Kidney epithelial cell (primary cell): Measurements from ENCODE around the gene INPP5J. TPM values are rescaled to one million over a fixed set of nuclear protein-coding genes. Genes with fewer than 3 reads are reported as not detected.

Experiments used
- DNase-seq: peaks from one replicate; pipeline ENCODE4 v3.0.0-alpha.2; 2010; ENCODE audit warnings: low read depth
- H3K27me3 ChIP-seq: 2 replicates; pipeline ENCODE4 v1.6.0; 2011; ENCODE audit warnings: low read length; ENCODE audit not compliant: control insufficient read depth, insufficient read depth
- H3K36me3 ChIP-seq: 2 replicates; pipeline ENCODE4 v1.5.1; 2011; ENCODE audit warnings: low read length; ENCODE audit not compliant: control insufficient read depth, insufficient read depth
- H3K4me3 ChIP-seq: 2 replicates; pipeline ENCODE4 v1.5.1; 2011; ENCODE audit warnings: low read depth, mild to moderate bottlenecking, control low read depth, low read length
- CTCF ChIP-seq: IDR thresholded peaks from 2 replicates; pipeline ENCODE4 v1.5.1; 2011; ENCODE audit warnings: mild to moderate bottlenecking, moderate library complexity, low read length, control low read depth, inconsistent platforms; ENCODE audit not compliant: insufficient read depth, poor library complexity, severe bottlenecking
- total RNA-seq: library from RNA; depleted of rRNA; stranded (reverse); fragments of >200 nt; gene quantifications from 2 replicates; pipeline ENCODE4 v1.2.3, GENCODE V29; 2015

INPP5J gene
- total RNA-seq, 1 donor from 2014 or later = 5.6 TPM

GRCh38 chr22:31126128-31126868 lies 3.5 kb downstream of the INPP5J start:
- Histone ChIP-seq H3K36me3 (no peaks in the 10 kb centered on the region), H3K27me3 (no peaks in the 10 kb centered on the region), H3K4me3 (no peak overlapping the region)
- no peak for TF ChIP-seq CTCF
- no peak for DNase-seq

- TF ChIP-seq CTCF = no peak
- DNase-seq = no peak
- H3K4me3 ChIP-seq = no peak overlapping the region
- no peaks in the 10 kb centered on the region for H3K27me3 ChIP-seq
- H3K36me3 ChIP-seq = no peaks in the 10 kb centered on the region
These were observed 4.1 kb downstream of the INPP5J start for GRCh38 chr22:31126869-31127175.

DNA sequence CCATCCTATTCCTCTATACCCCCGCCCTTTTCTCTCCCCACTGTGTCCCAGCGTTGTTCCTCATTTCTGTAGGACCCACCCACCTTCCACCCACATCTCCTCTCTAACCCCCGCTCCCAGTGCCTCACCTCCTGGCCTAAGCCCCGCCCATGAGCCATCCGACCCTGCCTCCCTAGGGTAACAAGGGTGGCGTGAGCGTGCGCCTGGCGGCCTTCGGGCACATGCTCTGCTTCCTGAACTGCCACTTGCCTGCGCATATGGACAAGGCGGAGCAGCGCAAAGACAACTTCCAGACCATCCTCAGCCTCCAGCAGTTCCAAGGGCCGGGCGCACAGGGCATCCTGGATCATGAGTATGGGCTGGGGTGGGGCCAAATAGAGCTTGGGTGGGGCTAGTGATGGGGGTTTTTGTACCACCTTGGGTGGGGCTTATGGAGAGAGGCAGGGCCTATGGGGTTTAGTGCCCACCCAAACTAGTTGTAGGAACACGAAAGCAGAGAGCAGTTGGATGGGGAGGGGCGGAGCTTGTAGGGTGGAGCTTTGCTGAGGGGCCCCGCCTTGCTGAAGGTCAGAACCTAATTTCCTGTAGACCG lies 4.5 kb downstream of the INPP5J start:
- no peak for DNase-seq
- H3K36me3 ChIP-seq = no peaks in the 10 kb centered on the region
- no peaks in the 10 kb centered on the region for H3K27me3 ChIP-seq
- no peak for TF ChIP-seq CTCF
- no peak overlapping the region for H3K4me3 ChIP-seq

GRCh38 chr22:31128156-31128555 lies 5.4 kb downstream of the INPP5J start:
- DNase-seq = no peak
- TF ChIP-seq CTCF = no peak
- Histone ChIP-seq H3K36me3 (no peaks in the 10 kb centered on the region), H3K27me3 (no peaks in the 10 kb centered on the region), H3K4me3 (no peak overlapping the region)

DNA sequence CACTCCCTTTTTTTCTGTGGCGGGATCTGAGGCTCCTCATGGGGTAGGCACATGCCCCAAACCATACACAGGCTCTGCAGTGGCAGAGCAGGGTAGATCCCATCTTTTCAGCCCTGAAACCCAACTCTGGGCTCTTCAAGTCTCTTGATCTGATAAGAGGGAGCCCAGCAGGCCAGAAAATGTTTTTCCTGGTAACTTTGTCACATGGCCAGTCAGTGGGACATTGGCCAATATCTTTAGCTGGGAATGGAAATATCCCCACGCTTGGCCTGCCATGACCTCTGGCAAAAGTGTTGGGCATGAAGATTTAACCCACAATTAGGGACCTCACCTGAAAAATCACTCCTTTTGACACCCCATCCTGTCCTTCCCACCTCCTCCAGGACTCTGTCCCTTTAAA lies 8.1 kb downstream of the INPP5J start:
- no peak for TF ChIP-seq CTCF
- DNase-seq = no peak
- H3K36me3 ChIP-seq = no peaks in the 10 kb centered on the region
- no peak overlapping the region for H3K4me3 ChIP-seq
- no peaks in the 10 kb centered on the region for H3K27me3 ChIP-seq

DNA sequence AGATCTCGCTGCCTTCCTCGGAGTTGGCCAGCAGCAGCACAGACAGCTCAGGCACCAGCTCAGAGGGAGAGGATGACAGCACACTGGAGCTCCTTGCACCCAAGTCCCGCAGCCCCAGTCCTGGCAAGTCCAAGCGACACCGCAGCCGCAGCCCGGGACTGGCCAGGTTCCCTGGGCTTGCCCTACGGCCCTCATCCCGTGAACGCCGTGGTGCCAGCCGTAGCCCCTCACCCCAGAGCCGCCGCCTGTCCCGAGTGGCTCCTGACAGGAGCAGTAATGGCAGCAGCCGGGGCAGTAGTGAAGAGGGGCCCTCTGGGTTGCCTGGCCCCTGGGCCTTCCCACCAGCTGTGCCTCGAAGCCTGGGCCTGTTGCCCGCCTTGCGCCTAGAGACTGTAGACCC lies 11.1 kb downstream of the INPP5J start:
- Histone ChIP-seq H3K4me3 (no peak overlapping the region), H3K27me3 (peaks cover 7% of the 10 kb centered on the region), H3K36me3 (no peaks in the 10 kb centered on the region)
- TF ChIP-seq CTCF = no peak
- no peak for DNase-seq
